ENCODE results near the gene POU2F2.

- TF ChIP-seq, protein P1, sequence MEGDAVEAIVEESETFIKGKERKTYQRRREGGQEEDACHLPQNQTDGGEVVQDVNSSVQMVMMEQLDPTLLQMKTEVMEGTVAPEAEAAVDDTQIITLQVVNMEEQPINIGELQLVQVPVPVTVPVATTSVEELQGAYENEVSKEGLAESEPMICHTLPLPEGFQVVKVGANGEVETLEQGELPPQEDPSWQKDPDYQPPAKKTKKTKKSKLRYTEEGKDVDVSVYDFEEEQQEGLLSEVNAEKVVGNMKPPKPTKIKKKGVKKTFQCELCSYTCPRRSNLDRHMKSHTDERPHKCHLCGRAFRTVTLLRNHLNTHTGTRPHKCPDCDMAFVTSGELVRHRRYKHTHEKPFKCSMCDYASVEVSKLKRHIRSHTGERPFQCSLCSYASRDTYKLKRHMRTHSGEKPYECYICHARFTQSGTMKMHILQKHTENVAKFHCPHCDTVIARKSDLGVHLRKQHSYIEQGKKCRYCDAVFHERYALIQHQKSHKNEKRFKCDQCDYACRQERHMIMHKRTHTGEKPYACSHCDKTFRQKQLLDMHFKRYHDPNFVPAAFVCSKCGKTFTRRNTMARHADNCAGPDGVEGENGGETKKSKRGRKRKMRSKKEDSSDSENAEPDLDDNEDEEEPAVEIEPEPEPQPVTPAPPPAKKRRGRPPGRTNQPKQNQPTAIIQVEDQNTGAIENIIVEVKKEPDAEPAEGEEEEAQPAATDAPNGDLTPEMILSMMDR (IDR thresholded peaks at IDR 0.05): no peak
- TF ChIP-seq CREM (CRISPR knock-in tag; IDR thresholded peaks at IDR 0.05) (no peak), USF1 (CRISPR knock-in tag; IDR thresholded peaks at IDR 0.05) (no peak), USF2 (CRISPR knock-in tag; IDR thresholded peaks at IDR 0.05) (no peak), NR1H2 (CRISPR knock-in tag; IDR thresholded peaks at IDR 0.05) (no peak), HMGA2 (CRISPR knock-in tag; IDR thresholded peaks at IDR 0.05) (no peak), NFATC4 (CRISPR knock-in tag; IDR thresholded peaks at IDR 0.05) (no peak)
These were observed 29.4 kb downstream of the POU2F2 start for GRCh38 chr19:42102877-42103276.

All from WTC11 (cell line).